GM23338 (cell line): ENCODE measurements around the gene INPP4A.

ENCODE experiments used
- CREB1 ChIP-seq: fragments of 250-450 bp; sonication (Bioruptor Pico); IDR thresholded peaks from 2 replicates; pipeline ENCODE4 v1.5.0; 2020; ENCODE audit warnings: low read depth, mild to moderate bottlenecking, moderate library complexity
- CTCF ChIP-seq, 2 experiments: fragments of 200-600 bp in 1 of 2; sonication (generic) in 1 of 2; conservative IDR thresholded peaks; 2 replicates each; pipeline versions ENCODE4 v1.5.1 to v1.6.1; 2016 to 2017; ENCODE audit warnings: antibody characterized with exemption in 2 of 2, low read depth in 2 of 2, mild to moderate bottlenecking in 2 of 2, moderate library complexity in 1 of 2
- ETS1 ChIP-seq: IDR thresholded peaks from 2 replicates; pipeline ENCODE4 v1.6.1; 2016; ENCODE audit warnings: antibody characterized with exemption
- EZH2 ChIP-seq: fragments of 200-600 bp; sonication (generic); IDR thresholded peaks from one replicate; pipeline ENCODE4 v1.8.0; 2017; ENCODE audit warnings: antibody characterized with exemption, mild to moderate bottlenecking, low read depth; ENCODE audit not compliant: unreplicated experiment
- EZH2phosphoT487 ChIP-seq: fragments of 200-600 bp; sonication (generic); IDR thresholded peaks from one replicate; pipeline ENCODE4 v1.8.1; 2018; ENCODE audit warnings: antibody characterized with exemption; ENCODE audit not compliant: unreplicated experiment
- JUNB ChIP-seq: IDR thresholded peaks from one replicate; pipeline ENCODE4 v1.6.1; 2016; ENCODE audit warnings: antibody characterized with exemption; ENCODE audit not compliant: unreplicated experiment
- POLR2AphosphoS5 ChIP-seq: IDR thresholded peaks from 2 replicates; pipeline ENCODE4 v1.6.1; 2016; ENCODE audit warnings: antibody characterized with exemption, low read depth
- REST ChIP-seq: IDR thresholded peaks from one replicate; pipeline ENCODE4 v1.6.1; 2018; ENCODE audit warnings: antibody characterized with exemption; ENCODE audit not compliant: unreplicated experiment
- ZNF331 ChIP-seq: fragments of 250-450 bp; sonication (Bioruptor Pico); IDR thresholded peaks from 2 replicates; pipeline ENCODE4 v1.5.0; 2020; ENCODE audit warnings: low read depth, mild to moderate bottlenecking, moderate library complexity
- ZNF462 ChIP-seq: fragments of 250-450 bp; sonication (Bioruptor Pico); IDR thresholded peaks from 2 replicates; pipeline ENCODE4 v1.5.0; 2020; ENCODE audit warnings: mild to moderate bottlenecking, moderate library complexity

GRCh38 chr2:98476192-98476868, 31.7 kb downstream of the INPP4A start:
- TF ChIP-seq CTCF (conservative IDR thresholded peaks at IDR 0.05; ENCODE audit: low read depth in 2 of 2) (no peak), POLR2AphosphoS5 (no peak), REST (no peak), CREB1 (CRISPR knock-in tag) (no peak), EZH2 (no peak), EZH2phosphoT487 (no peak), ZNF462 (CRISPR knock-in tag) (no peak), JUNB (no peak), ETS1 (no peak), ZNF331 (no peak)
